Activated CD4-positive, alpha-beta T cell treated with anti-CD3 and anti-CD28 coated beads for 48 hours (primary cell): ENCODE measurements around the gene CHADL.
"Not testable (repeated sequence)": the region's sequence is repeated elsewhere in the genome, so short reads cannot be mapped to it uniquely, and the experiment has no call there.

Source experiments
- DNase-seq: peaks from one replicate; pipeline ENCODE4 v3.0.0-alpha.2; 2020

Gene CHADL

DNA sequence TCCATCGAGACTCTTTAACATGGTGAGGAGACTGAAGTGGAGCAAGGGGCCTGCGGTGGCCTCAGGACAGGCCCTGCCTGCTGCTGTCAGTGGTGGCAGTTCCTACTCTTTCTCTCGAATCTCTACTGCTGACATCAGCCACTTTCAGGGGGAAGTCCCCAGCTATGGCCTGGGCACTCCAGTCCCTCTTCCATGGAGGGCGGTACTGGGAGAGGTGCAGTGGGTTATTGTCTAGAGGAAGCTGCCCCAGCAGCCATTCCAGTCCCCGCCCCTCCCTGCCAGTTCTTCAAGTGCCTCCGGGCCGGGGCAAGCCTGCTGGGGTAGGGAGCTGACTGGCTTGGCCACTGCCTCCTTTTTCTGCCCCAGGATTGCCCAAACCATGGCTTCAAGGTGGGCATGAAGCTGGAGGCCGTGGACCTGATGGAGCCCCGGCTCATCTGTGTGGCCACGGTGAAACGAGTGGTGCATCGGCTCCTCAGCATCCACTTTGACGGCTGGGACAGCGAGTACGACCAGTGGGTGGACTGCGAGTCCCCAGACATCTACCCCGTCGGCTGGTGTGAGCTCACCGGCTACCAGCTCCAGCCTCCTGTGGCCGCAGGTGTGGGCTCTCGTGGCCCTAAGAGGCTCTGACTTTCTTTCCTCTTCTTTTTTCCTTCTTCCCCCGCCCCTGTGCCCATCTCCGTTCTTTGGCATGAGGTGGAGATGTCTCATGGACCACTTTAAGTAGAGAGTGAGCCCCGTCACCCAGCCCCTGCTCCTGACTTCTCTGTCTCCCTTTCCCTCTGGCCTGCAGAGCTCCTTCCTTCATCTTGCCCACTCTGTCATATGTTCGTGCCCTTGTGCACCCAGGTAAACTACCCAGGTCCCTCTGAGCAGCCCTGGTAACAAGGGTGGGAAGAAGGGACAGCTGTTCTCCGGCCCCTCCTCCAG is 13.7 kb downstream of the CHADL start:
- no peak for DNase-seq

DNA sequence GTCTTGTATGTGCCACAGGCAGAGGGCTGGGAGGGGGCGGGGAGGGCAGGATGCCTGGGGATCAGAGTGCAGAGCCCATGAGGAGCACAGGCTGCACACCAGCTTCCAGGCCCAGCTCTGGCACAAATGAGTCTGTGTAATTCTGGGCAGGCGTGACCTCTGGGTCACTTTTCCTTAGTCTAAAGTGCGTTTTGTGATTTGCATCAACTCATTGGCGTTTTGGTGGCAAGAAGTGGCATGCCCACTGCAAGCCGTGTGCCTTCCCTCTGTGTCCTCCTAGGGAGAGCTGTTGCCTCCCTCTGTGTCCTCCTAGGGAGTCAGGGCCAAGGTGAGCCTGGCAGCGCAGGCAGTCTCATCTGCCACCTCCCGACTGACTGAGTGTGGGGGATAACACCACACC is 17.2 kb downstream of the CHADL start:
- DNase-seq = no peak

- no peak for DNase-seq
These were observed 17.8 kb downstream of the CHADL start for GRCh38 chr22:41222846-41223507.

GRCh38 chr22:41217553-41218157 is 23.1 kb downstream of the CHADL start:
- peak; percentile 61 for DNase-seq

- no peak for DNase-seq
These were observed 23.7 kb downstream of the CHADL start for GRCh38 chr22:41216984-41217383.

GRCh38 chr22:41215926-41216325 is 24.8 kb downstream of the CHADL start:
- DNase-seq = no peak

- DNase-seq = no peak
These were observed 25.3 kb downstream of the CHADL start for GRCh38 chr22:41215409-41215808.

GRCh38 chr22:41206719-41207118 is 34.0 kb downstream of the CHADL start:
- no peak for DNase-seq

DNA sequence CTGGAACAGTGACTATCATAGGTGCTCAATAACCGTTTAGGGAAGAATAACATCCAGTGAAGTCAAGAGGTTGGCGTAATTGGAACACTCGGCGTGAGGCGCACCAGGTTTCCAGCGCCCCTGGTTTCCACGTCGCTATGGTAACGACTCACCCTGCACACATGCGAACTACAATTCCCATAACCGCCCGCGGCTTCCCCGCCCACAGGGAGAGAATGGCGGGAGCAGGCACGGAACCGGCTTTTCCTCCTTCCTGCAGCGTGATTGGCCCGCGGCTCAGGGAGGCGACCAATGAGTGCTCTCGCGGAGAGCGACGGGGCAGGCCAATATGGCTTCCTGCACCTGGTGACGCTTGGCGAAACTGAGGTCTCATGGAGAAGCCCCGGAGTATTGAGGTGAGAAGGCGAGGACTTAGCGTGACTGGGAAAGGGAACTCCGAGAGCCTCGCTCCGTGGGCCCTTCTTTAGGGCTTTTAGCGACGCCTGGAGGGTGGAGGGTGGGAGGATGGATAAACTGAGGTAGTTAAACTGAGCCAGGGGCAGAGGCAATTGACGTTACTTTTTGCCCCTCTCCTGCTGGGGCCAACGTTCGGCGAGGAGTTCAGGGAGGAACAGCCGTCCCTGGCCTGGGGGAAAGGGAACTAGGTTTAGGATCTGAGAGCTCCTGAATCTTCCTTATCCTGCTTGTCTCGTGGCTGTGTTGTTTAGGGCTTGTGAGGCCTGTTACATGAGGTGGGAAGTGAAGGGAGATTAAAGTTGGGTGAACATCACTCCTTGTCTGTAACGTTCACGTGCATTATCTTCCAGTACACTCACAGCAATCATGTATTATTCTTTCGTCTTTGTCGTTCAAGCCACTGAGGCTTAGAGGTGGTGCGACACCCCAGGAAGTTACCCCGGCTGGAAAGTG is 35.5 kb downstream of the CHADL start, which contains the start of gene L3MBTL2:
L3MBTL2 (plus strand) TSS at position 321 of the 909 bp plus-strand sequence; CDS start at position 372, 51 bp downstream.
- DNase-seq = peak; percentile 99

DNA sequence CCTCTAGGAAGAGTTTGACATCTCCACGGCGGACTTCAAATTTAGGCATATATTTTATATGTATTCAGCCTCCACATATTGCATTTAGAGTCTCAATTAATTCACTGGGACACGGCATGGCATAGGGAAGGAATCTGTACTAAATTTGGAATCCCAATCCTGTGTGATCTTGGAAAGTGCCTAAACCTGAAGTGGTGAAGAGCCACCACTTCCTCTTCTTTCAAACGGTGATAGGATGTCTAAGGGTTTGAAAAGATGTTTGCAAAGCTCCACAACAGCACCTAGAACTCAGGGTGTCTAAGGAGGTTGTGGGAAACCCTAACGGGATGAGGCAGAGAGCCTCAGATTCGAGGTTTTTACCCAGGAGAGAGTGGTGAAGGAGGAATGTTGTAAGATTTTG is 36.7 kb downstream of the CHADL start:
- DNase-seq = no peak

DNA sequence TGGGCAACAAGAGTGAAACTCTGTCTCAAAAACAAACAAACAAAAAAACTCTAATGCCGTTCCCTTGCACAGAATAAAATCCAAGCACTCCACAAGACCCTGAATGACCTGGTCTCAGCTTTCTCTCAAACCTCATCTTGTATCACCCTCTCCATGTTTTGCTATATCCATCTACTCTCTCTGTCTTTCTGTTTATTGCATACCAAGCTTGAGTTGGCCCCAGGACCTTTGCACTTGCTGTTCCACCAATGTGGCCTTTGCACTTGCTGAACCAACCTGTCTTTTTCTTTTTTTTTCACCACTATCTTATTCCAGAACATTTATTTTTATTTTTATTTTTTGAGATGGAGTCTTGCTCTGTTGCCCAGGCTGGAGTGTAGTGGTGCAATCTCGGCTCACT is 37.6 kb downstream of the CHADL start:
- DNase-seq = no peak

DNA sequence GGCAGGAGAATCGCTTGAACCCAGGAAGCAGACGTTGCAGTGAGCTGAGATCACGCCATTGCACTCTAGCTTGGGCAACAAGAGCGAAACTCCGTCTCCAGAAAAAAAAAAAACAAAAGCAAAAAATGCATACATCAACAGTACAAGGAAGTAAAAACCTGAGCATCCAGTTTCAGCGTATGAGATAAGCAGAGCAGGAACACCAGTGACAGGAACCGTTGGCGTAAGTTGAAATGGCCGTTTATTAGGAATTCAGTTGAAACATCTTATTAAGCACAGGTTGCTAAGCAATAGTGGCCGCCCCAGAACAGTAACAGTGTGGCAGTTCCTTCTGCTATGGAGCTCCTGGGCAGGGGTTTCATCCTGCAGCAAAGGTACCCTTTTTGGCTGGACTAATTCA is 39.6 kb downstream of the CHADL start:
- no peak for DNase-seq

GRCh38 chr22:41198027-41198580 is 42.6 kb downstream of the CHADL start:
- peak; percentile 76 for DNase-seq

GRCh38 chr22:41197038-41197972 is 43.4 kb downstream of the CHADL start:
- DNase-seq = peak; percentile 85

DNA sequence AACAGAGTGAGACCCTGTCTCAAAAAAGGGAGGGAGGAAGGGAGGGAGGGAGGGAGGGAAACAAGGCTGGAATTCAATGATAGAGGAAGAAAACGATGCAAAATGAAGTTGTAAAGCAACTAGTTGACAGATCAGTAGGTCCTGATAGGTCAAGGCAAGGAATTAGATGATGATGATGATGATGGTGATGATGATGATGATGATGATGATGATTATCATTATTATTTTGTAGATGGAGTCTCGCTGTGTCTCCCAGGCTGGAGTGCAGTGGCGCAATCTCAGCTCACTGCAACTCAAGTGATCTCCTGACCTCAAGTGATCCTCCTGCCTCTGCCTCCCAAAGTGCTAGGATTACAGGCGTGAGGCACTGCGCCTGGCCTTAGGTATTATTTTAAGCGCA is 46.9 kb downstream of the CHADL start:
- no peak for DNase-seq

GRCh38 chr22:41191467-41191866 is 49.3 kb downstream of the CHADL start:
- DNase-seq = no peak

DNA sequence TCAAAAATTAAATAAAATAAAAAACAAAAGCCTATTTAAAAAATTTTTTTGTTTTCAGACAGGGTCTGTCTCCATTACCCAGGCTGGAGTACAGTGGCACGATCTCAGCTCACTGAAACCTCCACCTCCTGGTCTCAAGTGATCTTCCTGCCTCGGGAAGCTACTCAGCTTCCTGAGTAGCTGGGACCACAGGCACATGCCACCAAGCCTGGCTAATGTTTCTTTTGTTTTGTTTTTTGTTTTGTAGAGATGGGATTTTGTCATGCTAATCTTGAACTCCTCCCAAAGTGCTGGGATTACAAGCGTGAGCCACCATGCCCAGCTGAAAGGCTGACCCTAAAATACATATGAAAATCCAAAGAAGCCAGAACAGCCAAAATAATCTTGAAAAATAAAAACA is 56.1 kb downstream of the CHADL start:
- no peak for DNase-seq

- DNase-seq = no peak
These were observed 59.1 kb downstream of the CHADL start for GRCh38 chr22:41181349-41182241.

DNA sequence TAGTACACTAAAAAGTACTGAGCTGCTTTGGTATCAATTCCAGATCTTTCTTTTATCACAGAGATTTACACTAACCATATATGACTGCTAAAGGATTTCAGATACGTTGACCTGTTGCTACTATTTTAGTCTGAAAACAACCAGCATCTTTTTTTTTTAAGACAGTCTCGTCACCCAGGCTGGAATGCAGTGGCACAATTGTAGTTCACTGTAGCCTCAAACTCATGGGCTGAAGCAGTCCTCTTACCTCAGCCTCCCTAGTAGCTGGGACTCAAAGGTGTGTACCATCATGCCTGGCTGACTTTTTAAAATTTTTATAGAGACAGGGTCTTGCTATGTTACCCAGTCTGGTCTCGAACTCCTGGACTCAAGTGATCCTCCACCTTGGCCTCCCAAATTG is 59.8 kb downstream of the CHADL start:
- DNase-seq = no peak

DNA sequence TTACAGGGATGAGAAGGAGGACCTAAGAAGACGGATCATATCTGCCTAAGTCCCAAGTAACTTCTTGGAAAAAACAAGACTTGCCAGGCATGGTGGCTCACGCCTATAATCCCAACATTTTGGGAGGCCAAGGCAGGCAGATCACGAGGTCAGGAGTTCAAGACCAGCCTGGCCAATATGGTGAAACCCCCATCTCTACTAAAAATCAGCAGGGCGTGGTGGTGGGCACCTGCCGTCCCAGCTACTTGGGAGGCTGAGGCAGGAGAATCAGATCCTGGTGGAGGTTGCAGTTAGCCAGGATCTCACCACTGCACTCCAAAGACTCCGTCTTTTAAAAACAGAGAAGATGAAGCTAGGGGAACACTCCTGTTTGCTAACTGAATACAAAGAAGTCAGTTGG is 60.4 kb downstream of the CHADL start:
- DNase-seq = not testable (repeated sequence)
